ENCODE measurements around the gene C9orf72.

C9orf72 gene

GRCh38 chr9:27519466-27520465, 53.5 kb downstream of the C9orf72 start:
- no peak overlapping the region for H3K4me3 ChIP-seq (ENCODE audit: low read depth, low read length)
- no peak for TF ChIP-seq CTCF (conservative IDR thresholded peaks at IDR 0.05; ENCODE audit: low read depth, low read length)
- no peak for DNase-seq (ENCODE audit: low read depth)

- TF ChIP-seq CTCF (conservative IDR thresholded peaks at IDR 0.05; ENCODE audit: low read depth, low read length), result no peak
- DNase-seq (ENCODE audit: low read depth), result no peak
- H3K4me3 ChIP-seq (ENCODE audit: low read depth, low read length), result no peak overlapping the region
Measured at GRCh38 chr9:27518809-27519208, 54.5 kb downstream of the C9orf72 start.

GRCh38 chr9:27518006-27518405, 55.3 kb downstream of the C9orf72 start:
- DNase-seq (ENCODE audit: low read depth), result no peak
- TF ChIP-seq CTCF (conservative IDR thresholded peaks at IDR 0.05; ENCODE audit: low read depth, low read length), result no peak
- H3K4me3 ChIP-seq (ENCODE audit: low read depth, low read length), result no peak overlapping the region

GRCh38 chr9:27514551-27514950, 58.7 kb downstream of the C9orf72 start:
- no peak for DNase-seq (ENCODE audit: low read depth)
- H3K4me3 ChIP-seq (ENCODE audit: low read depth, low read length), result no peak overlapping the region
- TF ChIP-seq CTCF (conservative IDR thresholded peaks at IDR 0.05; ENCODE audit: low read depth, low read length), result no peak

- no peak overlapping the region for H3K4me3 ChIP-seq (ENCODE audit: low read depth, low read length)
- DNase-seq (ENCODE audit: low read depth), result no peak
- TF ChIP-seq CTCF (conservative IDR thresholded peaks at IDR 0.05; ENCODE audit: low read depth, low read length), result no peak
Measured at GRCh38 chr9:27511771-27512170, 61.5 kb downstream of the C9orf72 start.

GRCh38 chr9:27510780-27511179, 62.5 kb downstream of the C9orf72 start:
- no peak for TF ChIP-seq CTCF (conservative IDR thresholded peaks at IDR 0.05; ENCODE audit: low read depth, low read length)
- no peak overlapping the region for H3K4me3 ChIP-seq (ENCODE audit: low read depth, low read length)
- DNase-seq (ENCODE audit: low read depth), result no peak

- DNase-seq (ENCODE audit: low read depth), result no peak
- no peak overlapping the region for H3K4me3 ChIP-seq (ENCODE audit: low read depth, low read length)
- no peak for TF ChIP-seq CTCF (conservative IDR thresholded peaks at IDR 0.05; ENCODE audit: low read depth, low read length)
Measured at GRCh38 chr9:27506981-27507380, 66.3 kb downstream of the C9orf72 start.
